Fibroblast of peridontal ligament (primary cell): ENCODE measurements around the gene ITPK1.
A peak's percentile ranks its signal among the peaks of the same experiment; 100 is the strongest.
"Not testable (repeated sequence)": the region's sequence is repeated elsewhere in the genome, so short reads cannot be mapped to it uniquely, and the experiment has no call there.

Experiments used
- DNase-seq: peaks from one replicate; pipeline ENCODE4 v3.0.0-alpha.2; 2010; ENCODE audit errors: extremely low read depth

The ITPK1 gene

GRCh38 chr14:93115821-93116675 is at the start of gene ITPK1:
Gene ITPK1, minus strand, starts transcription at chr14:93115925. Its CDS starts 762 bp downstream, at chr14:93115163.
- DNase-seq, result peak; percentile 38

DNA sequence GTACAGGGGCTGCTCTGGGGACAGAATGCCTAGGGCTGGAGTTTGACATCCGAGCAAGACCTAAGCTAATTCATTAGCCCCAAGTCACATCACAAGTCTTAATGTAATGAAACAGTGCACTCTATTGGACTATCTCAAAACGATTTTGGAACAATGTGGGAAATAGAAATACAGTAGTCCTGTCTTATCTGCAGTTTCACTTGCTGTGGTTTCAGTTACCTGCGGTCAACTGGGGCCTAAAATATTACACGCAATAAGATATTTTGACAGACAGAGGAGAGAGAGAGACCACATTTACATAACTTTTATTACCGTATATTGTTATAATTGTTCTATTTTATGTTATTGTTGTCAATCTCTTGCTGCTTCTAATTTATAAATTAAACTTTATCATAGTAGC is 47.8 kb upstream of the ITPK1 start:
- DNase-seq, result no peak

DNA sequence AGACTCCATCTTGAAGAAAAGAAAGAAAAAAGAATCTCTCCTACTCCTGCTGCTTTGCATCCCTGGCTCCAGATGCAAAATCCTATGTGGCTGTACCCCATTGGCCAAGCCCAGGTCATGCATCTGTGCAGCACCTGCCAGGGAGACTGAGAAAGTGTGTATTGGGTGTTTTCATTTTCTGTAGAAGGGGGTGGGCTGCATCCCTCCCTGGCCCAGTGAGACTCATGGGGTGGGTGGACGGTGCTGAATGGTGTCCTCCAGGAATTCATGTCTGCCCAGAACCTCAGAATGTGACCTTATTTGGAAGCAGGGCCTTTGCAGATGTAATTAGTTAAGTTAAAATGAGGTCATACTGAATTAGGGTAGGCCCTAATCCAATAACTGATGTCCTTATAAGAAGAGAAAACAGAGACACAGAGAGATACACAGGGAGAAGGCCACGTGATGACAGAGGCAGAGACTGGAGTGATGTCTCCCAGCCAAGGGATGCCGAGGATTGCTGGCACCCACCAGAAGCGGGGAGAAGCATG is 45.8 kb upstream of the ITPK1 start:
- no peak for DNase-seq

- peak; percentile 18 for DNase-seq
Measured at GRCh38 chr14:93160353-93160801, 44.7 kb upstream of the ITPK1 start.

DNA sequence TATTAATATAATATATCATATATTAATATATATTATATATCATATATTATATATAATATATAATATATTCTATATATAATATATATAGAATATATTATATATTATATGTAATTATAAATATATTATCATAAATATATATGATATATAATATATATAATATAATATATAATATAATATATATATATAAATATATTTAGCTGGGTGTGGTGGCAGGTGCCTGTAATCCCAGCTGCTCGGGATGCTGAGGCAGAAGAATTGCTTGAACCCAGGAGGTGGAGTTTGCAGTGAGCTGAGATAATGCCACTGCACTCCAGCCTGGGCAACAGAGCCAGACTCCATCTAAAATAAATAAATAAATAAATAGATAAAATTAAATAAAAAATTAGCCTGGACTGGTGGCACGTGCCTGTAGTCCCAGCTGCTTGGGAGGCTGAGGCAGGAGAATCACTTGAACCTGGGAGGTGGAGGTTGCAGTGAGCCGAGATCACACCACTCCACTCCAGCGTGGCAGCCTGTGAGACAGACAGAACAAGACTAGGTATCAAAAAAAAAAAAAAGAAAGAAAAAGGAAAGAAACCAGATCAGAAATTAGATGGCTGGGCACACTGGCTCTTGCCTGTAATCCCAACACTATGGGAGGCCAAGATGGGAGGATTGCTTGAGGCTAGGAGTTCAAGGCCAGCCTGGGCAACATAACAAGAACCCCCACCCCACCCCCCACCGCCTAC is 44.1 kb upstream of the ITPK1 start:
- not testable (repeated sequence) for DNase-seq

DNA sequence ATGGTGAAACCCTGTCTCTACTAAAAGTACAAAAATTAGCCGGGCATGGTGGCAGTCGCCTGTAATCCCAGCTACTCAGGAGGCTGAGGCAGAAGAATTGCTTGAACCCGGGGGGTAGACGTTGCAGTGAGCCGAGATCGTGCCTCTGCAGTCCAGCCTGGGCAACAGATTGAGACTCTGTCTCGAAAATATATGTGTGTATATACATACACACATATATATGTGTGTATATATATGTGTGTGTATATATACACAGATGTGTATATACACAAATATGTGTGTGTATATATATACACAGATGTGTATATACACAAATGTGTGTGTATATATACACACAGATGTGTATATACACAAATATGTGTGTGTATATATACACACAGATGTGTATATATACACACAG is 42.6 kb upstream of the ITPK1 start:
- DNase-seq, result not testable (repeated sequence)

GRCh38 chr14:93156693-93157369 is 41.1 kb upstream of the ITPK1 start:
- DNase-seq, result no peak

DNA sequence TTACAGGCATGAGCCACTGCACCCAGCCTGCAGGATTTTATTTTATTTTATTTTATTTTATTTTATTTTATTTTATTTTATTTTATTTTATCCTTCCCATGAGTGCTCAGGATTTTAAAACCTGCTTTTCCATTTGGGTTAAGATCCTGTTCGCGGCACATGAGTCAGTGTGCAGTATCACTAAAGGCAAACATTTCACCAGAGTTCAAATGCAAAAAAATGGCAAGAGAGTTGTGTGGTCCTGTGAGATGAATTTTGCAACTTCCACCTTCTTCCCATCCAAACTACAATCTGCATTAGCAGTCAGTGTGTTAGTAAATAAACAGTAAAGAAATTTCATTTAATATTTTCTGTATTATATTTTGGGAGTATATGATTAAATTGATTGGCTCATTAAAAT is 39.9 kb upstream of the ITPK1 start:
- DNase-seq, result no peak

DNA sequence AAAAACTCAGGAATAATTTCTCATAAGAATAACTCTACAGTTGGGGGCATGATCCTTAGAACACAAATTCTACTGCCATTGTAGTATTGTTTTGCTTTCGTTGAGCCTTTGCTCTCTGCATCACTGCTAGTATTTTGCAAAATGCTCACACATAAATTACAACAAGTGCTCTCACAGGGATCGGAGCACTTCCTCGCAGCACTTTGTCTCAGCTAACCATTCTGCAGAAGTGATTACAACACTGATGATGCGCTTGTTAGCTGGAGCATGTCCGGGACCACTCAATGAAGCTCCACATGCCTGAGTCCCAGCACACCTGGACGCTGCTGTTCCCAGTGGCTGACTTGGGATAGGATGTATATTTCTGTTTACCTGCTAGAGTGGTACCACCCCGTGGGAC is 37.4 kb upstream of the ITPK1 start:
- DNase-seq, result no peak

- no peak for DNase-seq
Measured at GRCh38 chr14:93150227-93151208, 34.8 kb upstream of the ITPK1 start.

DNA sequence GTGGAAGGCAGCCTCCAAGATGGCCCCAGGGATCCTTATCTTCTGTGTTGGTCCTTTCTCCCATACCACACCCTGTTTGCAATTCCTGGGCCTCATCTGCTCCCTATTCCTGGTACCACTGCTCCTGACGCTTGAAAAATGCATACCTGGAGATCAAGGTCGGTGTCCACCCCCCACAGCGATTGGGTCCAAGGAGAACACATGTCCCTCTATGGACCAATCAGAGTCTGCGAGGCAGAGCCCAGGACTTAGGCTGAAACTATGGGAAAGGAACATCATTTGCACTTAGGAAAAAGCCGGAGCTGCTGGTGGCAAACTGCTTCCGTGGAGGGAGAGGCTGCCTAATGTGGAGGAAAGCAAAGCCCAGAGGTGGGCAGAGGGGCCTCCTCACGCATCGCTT is 33.3 kb upstream of the ITPK1 start:
- no peak for DNase-seq

DNA sequence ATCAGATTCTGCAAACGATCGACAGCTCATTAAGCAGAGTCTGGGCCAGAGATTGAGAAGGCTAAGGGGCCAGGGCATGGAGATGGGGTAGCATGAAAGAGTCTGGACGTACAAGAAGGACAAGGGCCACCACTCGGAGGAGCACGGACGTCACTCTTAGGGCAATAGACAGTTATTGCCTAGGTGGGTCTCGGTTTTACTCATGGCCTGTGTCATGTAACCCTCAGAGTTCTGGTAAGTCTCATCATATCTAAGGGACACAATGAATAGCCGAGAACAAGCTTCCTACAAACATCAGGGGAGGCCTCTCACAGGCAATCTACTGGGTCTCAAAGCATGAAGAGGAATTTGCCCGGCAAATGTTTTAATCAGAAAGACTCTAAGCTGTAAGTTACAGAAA is 30.4 kb upstream of the ITPK1 start:
- DNase-seq, result no peak

DNA sequence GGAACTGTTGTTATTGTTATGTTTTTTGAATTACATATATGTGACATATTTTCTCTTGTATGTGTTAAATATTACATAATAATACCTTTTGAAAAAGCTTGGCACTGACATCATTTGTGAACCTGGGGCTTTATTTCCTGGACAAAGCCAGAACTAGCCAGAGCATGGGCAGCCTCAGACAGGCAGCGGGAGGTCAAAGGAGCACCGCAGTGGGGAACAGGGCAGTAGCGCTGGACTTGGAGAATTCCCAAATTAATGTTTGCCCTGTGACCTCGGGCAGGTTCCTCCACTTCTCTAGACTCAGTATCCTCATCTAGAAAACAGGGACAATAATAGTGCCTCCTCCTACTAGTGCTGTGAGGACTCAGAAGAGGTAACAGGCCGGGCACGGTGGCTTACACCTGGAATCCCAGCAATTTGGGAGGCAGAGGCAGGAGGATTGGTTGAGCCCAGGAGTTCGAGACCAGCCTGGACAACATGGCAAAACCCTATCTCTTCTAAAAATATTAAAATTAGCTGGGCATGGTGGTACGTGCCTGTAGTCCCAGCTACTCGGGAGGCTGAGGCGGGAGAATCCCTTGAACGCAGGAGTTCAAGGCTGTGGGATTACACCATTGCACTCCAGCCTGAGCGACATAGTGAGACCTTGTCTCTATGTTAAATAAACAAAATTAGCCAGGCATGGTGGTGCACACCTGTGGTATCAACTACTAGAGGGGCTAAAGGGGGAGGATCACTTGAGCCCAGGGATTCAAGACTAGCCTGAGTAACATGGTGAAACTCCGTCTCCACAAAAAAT is 27.3 kb upstream of the ITPK1 start:
- no peak for DNase-seq

DNA sequence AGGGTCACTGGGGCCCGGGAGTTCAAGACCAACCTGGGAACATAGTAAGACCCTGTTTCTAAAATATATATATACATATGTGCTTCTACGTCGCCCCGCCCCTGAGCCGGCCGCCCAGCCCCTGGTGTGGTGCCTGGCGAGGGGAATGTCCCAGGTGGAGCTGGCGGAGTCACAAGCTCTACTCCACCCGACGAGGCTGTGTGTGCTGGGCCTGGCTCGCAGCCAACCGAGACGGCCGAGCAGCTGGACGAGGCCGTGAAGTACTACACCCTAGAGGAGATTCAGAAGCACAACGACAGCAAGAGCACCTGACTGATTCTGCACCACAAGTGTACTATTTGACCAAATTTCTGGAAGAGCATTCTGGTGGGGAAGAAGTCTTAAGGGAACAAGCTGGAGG is 22.1 kb upstream of the ITPK1 start:
- DNase-seq, result no peak

GRCh38 chr14:93136508-93136907 is 20.8 kb upstream of the ITPK1 start:
- DNase-seq, result not testable (repeated sequence)

DNA sequence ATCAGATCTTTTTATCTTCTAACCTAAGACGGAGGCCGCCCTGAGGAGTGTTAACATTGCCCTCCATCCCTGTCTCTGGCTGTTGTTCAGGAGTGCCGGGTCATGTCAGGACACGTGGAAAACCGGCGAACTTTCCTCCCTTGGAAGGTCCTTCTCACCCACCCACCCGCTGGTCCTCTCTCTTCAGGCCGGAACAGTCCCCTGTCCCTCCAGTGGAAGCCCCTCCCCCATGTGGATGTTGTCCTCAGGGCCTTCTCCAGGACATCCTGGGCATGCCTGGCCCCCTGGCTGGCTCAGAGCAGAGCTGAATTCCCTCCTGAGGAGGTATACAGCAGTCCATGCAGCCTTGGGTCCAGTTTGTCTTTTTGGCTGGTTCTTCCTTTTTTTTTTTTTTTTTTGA is 20.3 kb upstream of the ITPK1 start:
- DNase-seq, result no peak

GRCh38 chr14:93135399-93135798 is 19.7 kb upstream of the ITPK1 start:
- no peak for DNase-seq

DNA sequence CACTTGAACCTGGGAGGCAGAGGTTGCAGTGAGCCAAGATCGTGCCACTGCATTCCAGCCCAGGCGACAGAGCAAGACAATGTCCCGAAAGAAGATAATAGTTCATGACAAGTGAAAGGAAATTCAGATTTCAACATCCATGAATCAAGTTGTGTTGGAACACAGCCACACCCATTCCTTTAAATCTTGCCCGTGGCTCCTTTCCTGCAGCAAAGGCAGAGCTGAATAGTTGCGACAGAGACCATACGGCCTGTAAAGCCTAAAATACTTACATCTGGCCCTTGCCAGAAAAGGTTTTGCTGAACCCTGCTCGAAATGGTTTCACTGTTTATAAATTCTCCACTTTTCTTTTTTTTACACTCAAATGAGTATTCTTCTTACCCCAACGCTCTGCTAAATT is 17.7 kb upstream of the ITPK1 start:
- DNase-seq, result peak; percentile 95

DNA sequence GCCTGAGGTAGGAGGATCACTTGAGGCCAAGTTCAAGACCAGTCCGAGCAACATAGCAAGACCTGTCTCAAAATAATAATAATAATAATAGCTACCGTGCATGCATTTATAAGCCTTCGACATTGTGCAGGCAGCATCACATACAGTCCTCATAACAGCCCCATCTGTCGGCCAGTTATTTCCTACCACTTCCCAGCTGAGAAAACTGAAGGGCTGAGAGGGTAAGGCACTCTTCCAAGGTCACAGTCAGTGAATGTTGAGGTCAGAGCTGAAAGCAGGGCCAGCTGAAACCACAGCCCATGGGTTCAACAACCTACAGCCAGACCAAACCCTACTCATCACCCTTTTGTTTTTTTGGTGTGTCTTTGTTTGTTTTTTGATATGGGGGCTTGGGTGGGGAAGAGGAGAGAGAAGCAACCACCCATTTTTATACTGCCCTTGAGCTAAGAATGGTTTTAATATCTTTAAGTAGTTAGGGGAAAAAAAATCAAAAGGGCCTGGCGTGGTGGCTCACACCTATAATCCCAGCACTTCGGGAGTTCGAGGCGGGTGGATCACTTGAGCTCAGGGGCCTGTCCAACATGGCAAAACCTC is 16.8 kb upstream of the ITPK1 start:
- DNase-seq, result peak; percentile 24
